K562 (cell line): ENCODE data around the gene MICALL2. TPM values are rescaled to one million over a fixed set of nuclear protein-coding genes. Genes with fewer than 3 reads are reported as not detected.

Experiments
- ARID1B ChIP-seq: fragments of 450-650 bp; IDR thresholded peaks from 2 replicates; pipeline ENCODE4 v1.6.1; 2016; ENCODE audit warnings: antibody characterized with exemption, mild to moderate bottlenecking, inconsistent platforms
- BHLHE40 ChIP-seq: IDR thresholded peaks from 2 replicates; pipeline ENCODE4 v1.6.1; 2011; ENCODE audit warnings: low read length, improper control_type of control experiment
- ELF4 ChIP-seq: fragments of 450-650 bp; formaldehyde crosslinking; IDR thresholded peaks from 2 replicates; pipeline ENCODE4 v1.4.0; 2022; ENCODE audit warnings: missing genetic modification characterization
- HIVEP1 ChIP-seq: fragments of 250-450 bp; sonication (Bioruptor Pico); IDR thresholded peaks from 2 replicates; pipeline ENCODE4 v1.4.0; 2020; ENCODE audit warnings: mild to moderate bottlenecking
- KLF10 ChIP-seq: fragments of 250-450 bp; sonication (Bioruptor Pico); IDR thresholded peaks from 2 replicates; pipeline ENCODE4 v1.6.1; 2021; ENCODE audit warnings: matching md5 sums
- SAFB2 ChIP-seq: fragments of 200-400 bp; formaldehyde crosslinking; IDR thresholded peaks from 2 replicates; pipeline ENCODE4 v1.6.1; 2018; ENCODE audit warnings: borderline replicate concordance, low read length, low read depth, moderate library complexity; ENCODE audit not compliant: severe bottlenecking
- TAF7 ChIP-seq: fragments of 450-650 bp; IDR thresholded peaks from 2 replicates; pipeline ENCODE4 v1.6.1; 2016; ENCODE audit warnings: missing genetic modification characterization, missing compliant biosample characterization
- ZFX ChIP-seq: sonication (generic); formaldehyde crosslinking; IDR thresholded peaks from 2 replicates; pipeline ENCODE4 v1.8.0; 2022; ENCODE audit warnings: mild to moderate bottlenecking, missing genetic modification reagents, moderate library complexity
- ZNF41 ChIP-seq: fragments of 250-450 bp; sonication (Bioruptor Pico); conservative IDR thresholded peaks from 2 replicates; pipeline ENCODE4 v1.4.0; 2020; ENCODE audit warnings: mild to moderate bottlenecking
- polyA plus RNA-seq, 8 experiments: library from polyadenylated mRNA; depleted of rRNA in 4 of 8; stranded (reverse) in 5 of 8; unstranded in 3 of 8; fragments of >200 nt; fragmentation: Nextera tagmentation in 2 of 8; fragmentation: Illumina TruSeq in 1 of 8; extraction: Ambion mirVana in 2 of 8; extraction: Trizol in 1 of 8; gene quantifications; 2 replicates each; pipeline versions ENCODE4 v1.2.1 to v1.2.3, GENCODE V29; 2011 to 2014; ENCODE audit warnings: inconsistent platforms in 1 of 8, missing spikeins in 1 of 8
- total RNA-seq, 7 experiments: library from RNA; depleted of rRNA in 6 of 7; stranded (reverse); fragments of >200 nt in 6 of 7; fragmentation: Illumina TruSeq in 2 of 7; extraction: Trizol in 2 of 7; gene quantifications; 2 replicates each; pipeline versions ENCODE4 v1.2.1 to v1.2.3, GENCODE V29; 2011 to 2021; ENCODE audit warnings: low replicate concordance in 1 of 7
- TF ChIP-seq, protein P1 (sequence below): fragments of 200-400 bp; formaldehyde crosslinking; IDR thresholded peaks from 2 replicates; pipeline ENCODE4 v1.6.1; 2017; ENCODE audit warnings: mild to moderate bottlenecking, low read depth, low read length, moderate library complexity
- TF ChIP-seq, protein P2 (sequence below): fragments of 450-650 bp; IDR thresholded peaks from 2 replicates; pipeline ENCODE4 v1.6.1; 2018; ENCODE audit warnings: mild to moderate bottlenecking, low read depth; ENCODE audit not compliant: partially characterized antibody
- TF ChIP-seq, protein P3 (sequence below): fragments of 450-650 bp; IDR thresholded peaks from 2 replicates; pipeline ENCODE4 v1.7.1; 2018; ENCODE audit warnings: mild to moderate bottlenecking, low read depth; ENCODE audit not compliant: partially characterized antibody
- TF ChIP-seq, protein P4 (sequence below): fragments of 450-650 bp; formaldehyde crosslinking; IDR thresholded peaks from 2 replicates; pipeline ENCODE4 v1.4.0; 2022; ENCODE audit warnings: missing genetic modification characterization
- TF ChIP-seq, protein P5 (sequence below): fragments of 450-650 bp; formaldehyde crosslinking; IDR thresholded peaks from 2 replicates; pipeline ENCODE4 v1.4.0; 2022; ENCODE audit warnings: missing genetic modification characterization
- TF ChIP-seq, protein P6 (sequence below), 3 experiments: IDR thresholded peaks in 2 of 3; conservative IDR thresholded peaks in 1 of 3; 2 replicates each; pipeline ENCODE4 v1.5.1; 2011 to 2012; ENCODE audit warnings: low read length in 3 of 3, mild to moderate bottlenecking in 3 of 3, control low read depth in 2 of 3, improper control_type of control experiment in 1 of 3, inconsistent platforms in 1 of 3, low read depth in 1 of 3, mixed read lengths in 1 of 3, moderate library complexity in 1 of 3; ENCODE audit not compliant: insufficient read depth in 2 of 3

MICALL2 gene
- total and polyA plus RNA-seq, 9 of the 15 experiments (the other 6 are each of a cell fraction or from before 2014, with no cell fraction given), result 1.8 to 103 (median 17.0) TPM

DNA sequence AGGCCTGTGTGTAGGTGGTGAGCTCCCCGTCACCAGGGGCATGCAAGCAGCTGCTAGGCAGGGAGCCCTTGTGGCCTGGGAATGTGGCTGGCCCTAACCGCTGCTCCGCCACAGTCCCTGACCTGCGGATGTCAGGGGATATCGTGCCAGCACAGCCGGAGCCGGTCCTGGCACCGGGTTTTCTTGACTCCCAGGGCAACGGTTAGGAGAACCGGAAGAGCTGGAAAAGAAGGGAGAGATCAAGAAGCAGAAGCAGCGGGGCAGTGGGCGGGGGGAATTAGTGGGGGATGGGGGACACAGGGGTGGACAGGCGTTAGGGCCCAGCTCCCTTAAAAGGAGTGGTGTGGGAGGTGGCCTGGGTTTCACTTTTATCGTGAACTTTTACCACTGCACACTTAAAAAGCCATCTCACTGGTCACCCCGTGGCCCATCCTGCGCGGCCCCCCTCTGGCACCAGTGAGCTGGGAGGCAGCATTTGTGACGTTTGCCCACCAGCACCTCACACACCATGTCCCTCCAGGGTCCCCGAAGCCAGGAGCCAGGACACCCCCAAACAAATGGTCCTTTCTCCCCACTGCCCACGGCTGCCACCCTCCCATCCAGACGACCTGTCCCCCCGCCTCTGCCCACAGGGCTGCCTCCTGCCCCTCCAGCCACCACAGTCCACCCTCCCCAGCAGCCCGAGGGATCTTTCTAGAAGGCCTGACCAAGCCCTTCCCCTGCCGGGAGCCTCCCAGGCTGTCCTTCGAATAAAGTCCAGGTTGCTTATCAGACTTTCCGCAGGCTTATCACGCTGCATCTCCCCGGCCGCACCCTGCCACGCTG lies 1.8 kb upstream of the MICALL2 start (continued):
- TF ChIP-seq, protein P1, sequence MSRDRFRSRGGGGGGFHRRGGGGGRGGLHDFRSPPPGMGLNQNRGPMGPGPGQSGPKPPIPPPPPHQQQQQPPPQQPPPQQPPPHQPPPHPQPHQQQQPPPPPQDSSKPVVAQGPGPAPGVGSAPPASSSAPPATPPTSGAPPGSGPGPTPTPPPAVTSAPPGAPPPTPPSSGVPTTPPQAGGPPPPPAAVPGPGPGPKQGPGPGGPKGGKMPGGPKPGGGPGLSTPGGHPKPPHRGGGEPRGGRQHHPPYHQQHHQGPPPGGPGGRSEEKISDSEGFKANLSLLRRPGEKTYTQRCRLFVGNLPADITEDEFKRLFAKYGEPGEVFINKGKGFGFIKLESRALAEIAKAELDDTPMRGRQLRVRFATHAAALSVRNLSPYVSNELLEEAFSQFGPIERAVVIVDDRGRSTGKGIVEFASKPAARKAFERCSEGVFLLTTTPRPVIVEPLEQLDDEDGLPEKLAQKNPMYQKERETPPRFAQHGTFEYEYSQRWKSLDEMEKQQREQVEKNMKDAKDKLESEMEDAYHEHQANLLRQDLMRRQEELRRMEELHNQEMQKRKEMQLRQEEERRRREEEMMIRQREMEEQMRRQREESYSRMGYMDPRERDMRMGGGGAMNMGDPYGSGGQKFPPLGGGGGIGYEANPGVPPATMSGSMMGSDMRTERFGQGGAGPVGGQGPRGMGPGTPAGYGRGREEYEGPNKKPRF, result no peak
- TF ChIP-seq SAFB2, result no peak
- TF ChIP-seq, protein P2, sequence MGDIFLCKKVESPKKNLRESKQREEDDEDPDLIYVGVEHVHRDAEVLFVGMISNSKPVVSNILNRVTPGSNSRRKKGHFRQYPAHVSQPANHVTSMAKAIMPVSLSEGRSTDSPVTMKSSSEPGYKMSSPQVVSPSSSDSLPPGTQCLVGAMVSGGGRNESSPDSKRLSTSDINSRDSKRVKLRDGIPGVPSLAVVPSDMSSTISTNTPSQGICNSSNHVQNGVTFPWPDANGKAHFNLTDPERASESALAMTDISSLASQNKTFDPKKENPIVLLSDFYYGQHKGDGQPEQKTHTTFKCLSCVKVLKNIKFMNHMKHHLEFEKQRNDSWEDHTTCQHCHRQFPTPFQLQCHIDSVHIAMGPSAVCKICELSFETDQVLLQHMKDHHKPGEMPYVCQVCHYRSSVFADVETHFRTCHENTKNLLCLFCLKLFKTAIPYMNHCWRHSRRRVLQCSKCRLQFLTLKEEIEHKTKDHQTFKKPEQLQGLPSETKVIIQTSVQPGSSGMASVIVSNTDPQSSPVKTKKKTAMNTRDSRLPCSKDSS, result no peak
- TF ChIP-seq, protein P3, sequence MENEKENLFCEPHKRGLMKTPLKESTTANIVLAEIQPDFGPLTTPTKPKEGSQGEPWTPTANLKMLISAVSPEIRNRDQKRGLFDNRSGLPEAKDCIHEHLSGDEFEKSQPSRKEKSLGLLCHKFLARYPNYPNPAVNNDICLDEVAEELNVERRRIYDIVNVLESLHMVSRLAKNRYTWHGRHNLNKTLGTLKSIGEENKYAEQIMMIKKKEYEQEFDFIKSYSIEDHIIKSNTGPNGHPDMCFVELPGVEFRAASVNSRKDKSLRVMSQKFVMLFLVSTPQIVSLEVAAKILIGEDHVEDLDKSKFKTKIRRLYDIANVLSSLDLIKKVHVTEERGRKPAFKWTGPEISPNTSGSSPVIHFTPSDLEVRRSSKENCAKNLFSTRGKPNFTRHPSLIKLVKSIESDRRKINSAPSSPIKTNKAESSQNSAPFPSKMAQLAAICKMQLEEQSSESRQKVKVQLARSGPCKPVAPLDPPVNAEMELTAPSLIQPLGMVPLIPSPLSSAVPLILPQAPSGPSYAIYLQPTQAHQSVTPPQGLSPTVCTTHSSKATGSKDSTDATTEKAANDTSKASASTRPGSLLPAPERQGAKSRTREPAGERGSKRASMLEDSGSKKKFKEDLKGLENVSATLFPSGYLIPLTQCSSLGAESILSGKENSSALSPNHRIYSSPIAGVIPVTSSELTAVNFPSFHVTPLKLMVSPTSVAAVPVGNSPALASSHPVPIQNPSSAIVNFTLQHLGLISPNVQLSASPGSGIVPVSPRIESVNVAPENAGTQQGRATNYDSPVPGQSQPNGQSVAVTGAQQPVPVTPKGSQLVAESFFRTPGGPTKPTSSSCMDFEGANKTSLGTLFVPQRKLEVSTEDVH, result peak; percentile 39
- TF ChIP-seq HIVEP1, result 0 out of 2 replicates have a peak, but pooled peaks have one; percentile 19
- TF ChIP-seq ARID1B, result peak; percentile 76
- peak; percentile 62; the same call in 1 of the 2 replicates for TF ChIP-seq TAF7
- TF ChIP-seq KLF10 (CRISPR knock-in tag), result no peak
- peak; percentile 80; the same call in 1 of the 2 replicates for TF ChIP-seq ELF4 (CRISPR knock-in tag)
- TF ChIP-seq ZNF41 (CRISPR knock-in tag), result no peak; the same call in 1 of the 2 replicates
- TF ChIP-seq, protein P4, sequence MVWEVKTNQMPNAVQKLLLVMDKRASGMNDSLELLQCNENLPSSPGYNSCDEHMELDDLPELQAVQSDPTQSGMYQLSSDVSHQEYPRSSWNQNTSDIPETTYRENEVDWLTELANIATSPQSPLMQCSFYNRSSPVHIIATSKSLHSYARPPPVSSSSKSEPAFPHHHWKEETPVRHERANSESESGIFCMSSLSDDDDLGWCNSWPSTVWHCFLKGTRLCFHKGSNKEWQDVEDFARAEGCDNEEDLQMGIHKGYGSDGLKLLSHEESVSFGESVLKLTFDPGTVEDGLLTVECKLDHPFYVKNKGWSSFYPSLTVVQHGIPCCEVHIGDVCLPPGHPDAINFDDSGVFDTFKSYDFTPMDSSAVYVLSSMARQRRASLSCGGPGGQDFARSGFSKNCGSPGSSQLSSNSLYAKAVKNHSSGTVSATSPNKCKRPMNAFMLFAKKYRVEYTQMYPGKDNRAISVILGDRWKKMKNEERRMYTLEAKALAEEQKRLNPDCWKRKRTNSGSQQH, result 0 out of 2 replicates have a peak, but pooled peaks have one; percentile 51
- TF ChIP-seq, protein P5, sequence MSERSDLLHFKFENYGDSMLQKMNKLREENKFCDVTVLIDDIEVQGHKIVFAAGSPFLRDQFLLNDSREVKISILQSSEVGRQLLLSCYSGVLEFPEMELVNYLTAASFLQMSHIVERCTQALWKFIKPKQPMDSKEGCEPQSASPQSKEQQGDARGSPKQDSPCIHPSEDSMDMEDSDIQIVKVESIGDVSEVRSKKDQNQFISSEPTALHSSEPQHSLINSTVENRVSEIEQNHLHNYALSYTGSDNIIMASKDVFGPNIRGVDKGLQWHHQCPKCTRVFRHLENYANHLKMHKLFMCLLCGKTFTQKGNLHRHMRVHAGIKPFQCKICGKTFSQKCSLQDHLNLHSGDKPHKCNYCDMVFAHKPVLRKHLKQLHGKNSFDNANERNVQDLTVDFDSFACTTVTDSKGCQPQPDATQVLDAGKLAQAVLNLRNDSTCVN (CRISPR knock-in tag), result peak; percentile 89; the same call in 1 of the 2 replicates
- TF ChIP-seq, protein P6, sequence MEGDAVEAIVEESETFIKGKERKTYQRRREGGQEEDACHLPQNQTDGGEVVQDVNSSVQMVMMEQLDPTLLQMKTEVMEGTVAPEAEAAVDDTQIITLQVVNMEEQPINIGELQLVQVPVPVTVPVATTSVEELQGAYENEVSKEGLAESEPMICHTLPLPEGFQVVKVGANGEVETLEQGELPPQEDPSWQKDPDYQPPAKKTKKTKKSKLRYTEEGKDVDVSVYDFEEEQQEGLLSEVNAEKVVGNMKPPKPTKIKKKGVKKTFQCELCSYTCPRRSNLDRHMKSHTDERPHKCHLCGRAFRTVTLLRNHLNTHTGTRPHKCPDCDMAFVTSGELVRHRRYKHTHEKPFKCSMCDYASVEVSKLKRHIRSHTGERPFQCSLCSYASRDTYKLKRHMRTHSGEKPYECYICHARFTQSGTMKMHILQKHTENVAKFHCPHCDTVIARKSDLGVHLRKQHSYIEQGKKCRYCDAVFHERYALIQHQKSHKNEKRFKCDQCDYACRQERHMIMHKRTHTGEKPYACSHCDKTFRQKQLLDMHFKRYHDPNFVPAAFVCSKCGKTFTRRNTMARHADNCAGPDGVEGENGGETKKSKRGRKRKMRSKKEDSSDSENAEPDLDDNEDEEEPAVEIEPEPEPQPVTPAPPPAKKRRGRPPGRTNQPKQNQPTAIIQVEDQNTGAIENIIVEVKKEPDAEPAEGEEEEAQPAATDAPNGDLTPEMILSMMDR (IDR thresholded peaks at IDR 0.05 in 2 of 3, conservative IDR thresholded peaks at IDR 0.05 in 1 of 3; ENCODE audit: insufficient read depth in 2 of 3, low read depth in 1 of 3, low read length in 3 of 3), result no peak
- TF ChIP-seq BHLHE40, result no peak
- TF ChIP-seq ZFX (CRISPR knock-in tag), result peak; percentile 82
